Measurements from ENCODE around the gene FYB2.

Gene FYB2

GRCh38 chr1:56710646-56711045 lies 108.6 kb downstream of the FYB2 start:
- no peak for DNase-seq (ENCODE audit: low read depth in 2 of 2)

- DNase-seq (ENCODE audit: low read depth in 2 of 2) = no peak
These were observed 109.2 kb downstream of the FYB2 start for GRCh38 chr1:56709995-56710394.

GRCh38 chr1:56709269-56709880 lies 109.8 kb downstream of the FYB2 start:
- DNase-seq (ENCODE audit: low read depth in 2 of 2) = no peak

GRCh38 chr1:56707379-56707778 lies 111.8 kb downstream of the FYB2 start:
- DNase-seq (ENCODE audit: low read depth in 2 of 2) = no peak

GRCh38 chr1:56703747-56704146 lies 115.5 kb downstream of the FYB2 start:
- no peak for DNase-seq (ENCODE audit: low read depth in 2 of 2)

- DNase-seq (ENCODE audit: low read depth in 2 of 2) = no peak
These were observed 122.5 kb downstream of the FYB2 start for GRCh38 chr1:56696663-56697062.

- no peak for DNase-seq (ENCODE audit: low read depth in 2 of 2)
These were observed 130.6 kb downstream of the FYB2 start for GRCh38 chr1:56688522-56689026.

- DNase-seq (ENCODE audit: low read depth in 2 of 2) = no peak
These were observed 133.0 kb downstream of the FYB2 start for GRCh38 chr1:56686169-56686568.

GRCh38 chr1:56683569-56683968 lies 135.6 kb downstream of the FYB2 start:
- DNase-seq (ENCODE audit: low read depth in 2 of 2) = no peak

GRCh38 chr1:56676571-56677035 lies 142.6 kb downstream of the FYB2 start:
- DNase-seq (ENCODE audit: low read depth in 2 of 2) = no peak

- no peak for DNase-seq (ENCODE audit: low read depth in 2 of 2)
These were observed 143.4 kb downstream of the FYB2 start for GRCh38 chr1:56675763-56676162.

- no peak for DNase-seq (ENCODE audit: low read depth in 2 of 2)
These were observed 146.6 kb downstream of the FYB2 start for GRCh38 chr1:56672579-56672978.

- DNase-seq (ENCODE audit: low read depth in 2 of 2) = no peak
These were observed 147.7 kb downstream of the FYB2 start for GRCh38 chr1:56671542-56671941.

GRCh38 chr1:56671085-56671484 lies 148.1 kb downstream of the FYB2 start:
- DNase-seq (ENCODE audit: low read depth in 2 of 2) = no peak

GRCh38 chr1:56670350-56670749 lies 148.9 kb downstream of the FYB2 start:
- DNase-seq (ENCODE audit: low read depth in 2 of 2) = no peak
